ENCODE results near the gene MIGA1. TPM values are rescaled to one million over a fixed set of nuclear protein-coding genes. Genes with fewer than 3 reads are reported as not detected.
A peak's percentile ranks its signal among the peaks of the same experiment; 100 is the strongest.

Gene MIGA1
- total and polyA plus RNA-seq, 10 of the 15 experiments (the other 5 are each of a cell fraction or from before 2014, with no cell fraction given) = 1.3 to 7.2 (median 4.2) TPM

DNA sequence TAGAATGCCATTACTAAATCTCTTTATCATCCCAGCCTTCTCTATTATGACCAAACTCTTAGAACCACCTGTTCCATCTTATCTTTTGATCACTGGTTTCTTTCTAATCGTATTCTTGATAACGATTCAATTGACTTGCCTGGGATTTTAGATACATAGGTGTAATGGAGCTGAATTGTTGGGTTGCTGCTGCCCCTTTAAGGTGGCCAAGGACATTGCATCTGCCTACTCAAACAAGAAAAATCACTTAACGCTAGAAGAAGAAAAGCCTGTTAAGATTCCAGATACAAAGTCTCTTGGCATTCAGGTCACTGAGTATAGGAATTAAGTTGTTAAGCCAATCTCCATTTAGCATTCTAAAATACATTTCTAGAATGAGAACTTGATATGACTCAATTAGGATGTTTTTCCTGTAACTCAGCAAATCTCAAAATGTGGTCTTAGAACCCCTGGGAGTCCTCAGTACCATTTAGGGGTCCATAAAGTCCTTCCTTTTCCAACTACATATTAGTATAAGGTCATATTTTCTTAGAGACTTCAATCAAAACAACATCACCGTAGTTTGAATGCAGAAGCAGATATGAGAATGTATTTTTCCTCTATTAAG, 121.3 kb downstream of the MIGA1 start:
- no peak overlapping the region for H3K27ac ChIP-seq (ENCODE audit: control insufficient read depth, insufficient read depth)
- no peaks in the 10 kb centered on the region for H3K27me3 ChIP-seq (replicated peaks in 1 of 2; ENCODE audit: control insufficient read depth in 2 of 2, insufficient read depth in 2 of 2, low read length in 1 of 2)
- in situ Hi-C loops (cut with MboI) = loop anchor here (10.0 kb wide), 1 partner anchor 756 kb away; no protein-coding TSS in a partner anchor
- no peak overlapping the region for H3K4me2 ChIP-seq (ENCODE audit: control insufficient read depth, insufficient read depth)
- ATAC-seq (peak; percentile 82), FAIRE-seq (peak; percentile 70), DNase-seq (ENCODE audit: low read depth, low spot score) (peak; percentile 11)
- POLR2A ChIA-PET = no interaction called here
- no peaks in the 10 kb centered on the region for H3K4me1 ChIP-seq (ENCODE audit: control insufficient read depth, insufficient read depth, low read length)
- RAD21 ChIA-PET (ENCODE audit: unreplicated experiment) = interaction anchor here (0.7 kb wide), 1 partner anchor 214 kb away, joined by 3 read pairs; no protein-coding TSS in a partner anchor
- WGBS (ENCODE audit: insufficient coverage, insufficient replicate concordance, low lambda C conversion rate, missing lambda C conversion rate) = 21% methylated on average over 4 of the region's 4 CpGs
- BruUV-seq (replicated peaks) = no TSS peak
- no peak overlapping the region for H3K4me3 ChIP-seq
- CTCF ChIA-PET = interaction anchor here (1.0 to 1.8 kb wide), 8 partner anchors 15 to 750 kb away, joined by 3 to 7 read pairs (median 5); no protein-coding TSS in a partner anchor
- SMC1A ChIA-PET (ENCODE audit: uncharacterized antibody, unreplicated experiment) = interaction anchor here (0.5 to 2.1 kb wide), 4 partner anchors 16 to 75 kb away, joined by 3 to 6 read pairs (median 4); no protein-coding TSS in a partner anchor
- TF ChIP-seq SMAD5 (IDR thresholded peaks at IDR 0.05; ENCODE audit: low read depth) (no peak), CHD2 (IDR thresholded peaks at IDR 0.05; ENCODE audit: borderline replicate concordance, low read depth, low read length) (no peak), SMC3 (IDR thresholded peaks at IDR 0.05; ENCODE audit: borderline replicate concordance, low read length) (peak; percentile 52), TCF12 (IDR thresholded peaks at IDR 0.05; ENCODE audit: low read depth, low read length) (no peak), FOS (IDR thresholded peaks at IDR 0.05; ENCODE audit: borderline replicate concordance, extremely low read depth, insufficient read length) (no peak), NRF1 (conservative IDR thresholded peaks at IDR 0.05; ENCODE audit: low read depth, low read length) (no peak), RAD21 (IDR thresholded peaks at IDR 0.05; ENCODE audit: insufficient read depth, low read depth, low read length) (peak; percentile 84)
- TF ChIP-seq, protein P1, sequence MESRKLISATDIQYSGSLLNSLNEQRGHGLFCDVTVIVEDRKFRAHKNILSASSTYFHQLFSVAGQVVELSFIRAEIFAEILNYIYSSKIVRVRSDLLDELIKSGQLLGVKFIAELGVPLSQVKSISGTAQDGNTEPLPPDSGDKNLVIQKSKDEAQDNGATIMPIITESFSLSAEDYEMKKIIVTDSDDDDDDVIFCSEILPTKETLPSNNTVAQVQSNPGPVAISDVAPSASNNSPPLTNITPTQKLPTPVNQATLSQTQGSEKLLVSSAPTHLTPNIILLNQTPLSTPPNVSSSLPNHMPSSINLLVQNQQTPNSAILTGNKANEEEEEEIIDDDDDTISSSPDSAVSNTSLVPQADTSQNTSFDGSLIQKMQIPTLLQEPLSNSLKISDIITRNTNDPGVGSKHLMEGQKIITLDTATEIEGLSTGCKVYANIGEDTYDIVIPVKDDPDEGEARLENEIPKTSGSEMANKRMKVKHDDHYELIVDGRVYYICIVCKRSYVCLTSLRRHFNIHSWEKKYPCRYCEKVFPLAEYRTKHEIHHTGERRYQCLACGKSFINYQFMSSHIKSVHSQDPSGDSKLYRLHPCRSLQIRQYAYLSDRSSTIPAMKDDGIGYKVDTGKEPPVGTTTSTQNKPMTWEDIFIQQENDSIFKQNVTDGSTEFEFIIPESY (IDR thresholded peaks at IDR 0.05) = no peak
- TF ChIP-seq, protein P2, sequence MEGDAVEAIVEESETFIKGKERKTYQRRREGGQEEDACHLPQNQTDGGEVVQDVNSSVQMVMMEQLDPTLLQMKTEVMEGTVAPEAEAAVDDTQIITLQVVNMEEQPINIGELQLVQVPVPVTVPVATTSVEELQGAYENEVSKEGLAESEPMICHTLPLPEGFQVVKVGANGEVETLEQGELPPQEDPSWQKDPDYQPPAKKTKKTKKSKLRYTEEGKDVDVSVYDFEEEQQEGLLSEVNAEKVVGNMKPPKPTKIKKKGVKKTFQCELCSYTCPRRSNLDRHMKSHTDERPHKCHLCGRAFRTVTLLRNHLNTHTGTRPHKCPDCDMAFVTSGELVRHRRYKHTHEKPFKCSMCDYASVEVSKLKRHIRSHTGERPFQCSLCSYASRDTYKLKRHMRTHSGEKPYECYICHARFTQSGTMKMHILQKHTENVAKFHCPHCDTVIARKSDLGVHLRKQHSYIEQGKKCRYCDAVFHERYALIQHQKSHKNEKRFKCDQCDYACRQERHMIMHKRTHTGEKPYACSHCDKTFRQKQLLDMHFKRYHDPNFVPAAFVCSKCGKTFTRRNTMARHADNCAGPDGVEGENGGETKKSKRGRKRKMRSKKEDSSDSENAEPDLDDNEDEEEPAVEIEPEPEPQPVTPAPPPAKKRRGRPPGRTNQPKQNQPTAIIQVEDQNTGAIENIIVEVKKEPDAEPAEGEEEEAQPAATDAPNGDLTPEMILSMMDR (IDR thresholded peaks at IDR 0.05 in 2 of 3, conservative IDR thresholded peaks at IDR 0.05 in 1 of 3; ENCODE audit: control insufficient read depth in 2 of 3, extremely low read depth in 1 of 3, insufficient read depth in 1 of 3, low read depth in 3 of 3, low read length in 3 of 3) = peak; percentile 61 to 72 (median 71); a peak in 5 of 6 replicates
- intact Hi-C loops (cut with micrococcal nuclease; ENCODE audit: unreplicated experiment) = loop anchor here (10.0 kb wide), 2 partner anchors 356 to 756 kb away; no protein-coding TSS in a partner anchor
- no peaks in the 10 kb centered on the region for H3K79me2 ChIP-seq (ENCODE audit: control insufficient read depth, insufficient read depth, low read length)
- H3K9me3 ChIP-seq (replicated peaks; ENCODE audit: control insufficient read depth, insufficient read depth, low read length) = no peaks in the 10 kb centered on the region
- no peaks in the 10 kb centered on the region for H3K36me3 ChIP-seq (ENCODE audit: control insufficient read depth in 2 of 2, insufficient read depth in 2 of 2, low read length in 1 of 2)
- H3K9ac ChIP-seq (ENCODE audit: control insufficient read depth, insufficient read depth, low read length) = no peak overlapping the region
- H2AFZ ChIP-seq (ENCODE audit: control insufficient read depth, low read depth, low read length) = no peak overlapping the region
- no peaks in the 10 kb centered on the region for H4K20me1 ChIP-seq (ENCODE audit: control insufficient read depth, insufficient read depth)

Data from GM12878 (cell line).